ENCODE measurements around the gene FER. TPM values are rescaled to one million over a fixed set of nuclear protein-coding genes. Genes with fewer than 3 reads are reported as not detected.
"Not testable (repeated sequence)": the region's sequence is repeated elsewhere in the genome, so short reads cannot be mapped to it uniquely, and the experiment has no call there.

Gene FER
- total RNA-seq, 1 donor from 2014 or later = 17.0 TPM

DNA sequence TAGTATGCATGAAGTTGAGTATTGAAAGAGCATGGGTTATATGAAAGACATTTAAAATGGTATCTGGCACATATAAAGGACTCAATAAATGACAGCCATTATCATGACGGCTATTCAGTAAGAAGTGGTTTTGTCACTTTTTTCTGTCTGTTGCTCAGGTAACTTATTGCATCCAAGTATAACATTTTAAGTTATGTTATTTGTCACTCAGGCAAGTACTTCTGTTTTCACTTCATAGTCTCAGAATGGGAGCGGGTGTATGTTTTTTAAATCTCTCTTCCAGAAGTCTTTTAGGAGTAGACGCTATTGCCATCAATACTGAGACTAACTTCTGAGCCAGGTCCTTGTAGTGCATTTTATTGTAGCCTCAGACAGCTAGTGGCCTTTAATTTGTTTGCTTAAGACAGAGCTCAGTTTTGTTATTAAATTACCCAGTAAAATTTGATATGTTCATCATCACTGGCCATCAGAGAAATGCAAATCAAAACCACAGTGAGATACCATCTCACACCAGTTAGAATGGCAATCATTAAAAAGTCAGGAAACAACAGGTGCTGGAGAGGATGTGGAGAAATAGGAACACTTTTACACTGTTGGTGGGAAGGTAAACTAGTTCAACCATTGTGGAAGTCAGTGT is 423.9 kb downstream of the FER start:
- not testable (repeated sequence) for DNase-seq (ENCODE audit: low read depth, low spot score)

DNA sequence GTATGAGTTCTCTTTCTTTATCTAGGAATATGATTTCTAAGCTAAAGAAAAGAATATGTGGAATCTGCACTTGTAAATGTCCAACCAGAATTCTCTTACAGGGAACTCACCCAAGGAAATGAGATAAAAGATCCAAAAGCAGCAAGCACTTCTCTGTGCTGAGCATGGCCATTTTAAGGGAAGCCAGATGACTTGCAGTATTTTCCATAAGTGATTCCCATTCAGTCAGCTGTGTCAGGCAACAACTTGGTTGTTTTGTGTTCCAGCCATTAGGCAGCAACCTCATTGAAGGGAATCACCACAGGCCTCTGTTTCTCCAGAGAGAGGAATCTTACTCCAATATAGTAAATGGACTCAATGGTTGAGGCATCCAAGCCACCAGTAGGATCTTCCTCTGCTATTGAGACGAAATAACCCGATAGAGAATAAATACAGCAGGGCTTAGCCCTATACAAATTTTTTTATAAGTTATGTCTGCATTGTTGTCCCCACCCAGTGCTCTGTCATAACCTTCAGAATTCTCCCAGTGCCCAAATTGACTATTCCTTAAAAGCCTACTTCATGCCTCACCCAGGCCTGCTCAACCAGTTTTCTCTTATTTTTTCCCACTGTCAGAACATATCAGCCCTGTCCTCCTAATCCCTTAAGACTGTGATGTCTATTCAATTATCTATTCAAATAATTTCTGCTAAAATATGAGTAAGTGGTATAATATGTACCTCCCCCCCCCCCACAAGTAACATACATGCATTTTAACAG is 425.5 kb downstream of the FER start:
- no peak for DNase-seq (ENCODE audit: low read depth, low spot score)

DNA sequence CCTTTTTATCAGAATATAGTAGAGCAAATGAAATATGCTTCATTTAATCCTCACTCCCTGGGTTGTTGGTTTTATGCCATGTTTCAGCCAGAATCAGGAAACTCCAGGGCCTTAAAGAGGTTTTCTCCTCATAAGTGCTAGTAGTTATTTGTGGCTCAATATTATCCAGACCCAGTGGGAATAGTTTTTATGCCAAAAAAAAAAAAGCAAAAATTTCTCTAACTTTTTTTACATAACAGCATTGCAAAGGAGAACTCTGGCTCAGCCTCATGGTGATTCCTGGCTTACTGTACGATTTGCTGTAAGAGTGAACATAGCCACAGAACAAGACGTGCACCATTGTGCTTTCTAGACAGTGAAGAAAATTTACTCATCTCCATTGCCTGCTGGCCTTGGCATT is 429.5 kb downstream of the FER start:
- no peak for DNase-seq (ENCODE audit: low read depth, low spot score)

DNA sequence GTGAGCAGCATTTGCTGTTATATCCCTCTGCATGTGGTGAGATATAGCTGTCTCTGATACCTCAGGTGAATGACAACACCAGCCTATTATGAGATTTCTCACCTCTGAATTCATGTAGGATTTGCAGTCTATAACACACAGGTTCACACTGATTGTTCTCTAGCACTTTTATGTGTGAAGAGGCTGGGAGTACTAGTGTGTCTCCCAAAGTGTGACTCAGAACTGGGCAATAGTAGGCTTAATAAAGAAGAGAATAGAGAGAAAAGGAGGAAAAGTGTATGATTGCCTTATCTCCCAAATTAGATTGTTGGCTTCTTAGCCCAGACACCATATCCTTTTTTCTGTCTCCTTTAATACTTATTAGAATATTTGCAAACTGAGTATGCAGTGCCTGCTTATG is 430.1 kb downstream of the FER start:
- no peak for DNase-seq (ENCODE audit: low read depth, low spot score)

DNA sequence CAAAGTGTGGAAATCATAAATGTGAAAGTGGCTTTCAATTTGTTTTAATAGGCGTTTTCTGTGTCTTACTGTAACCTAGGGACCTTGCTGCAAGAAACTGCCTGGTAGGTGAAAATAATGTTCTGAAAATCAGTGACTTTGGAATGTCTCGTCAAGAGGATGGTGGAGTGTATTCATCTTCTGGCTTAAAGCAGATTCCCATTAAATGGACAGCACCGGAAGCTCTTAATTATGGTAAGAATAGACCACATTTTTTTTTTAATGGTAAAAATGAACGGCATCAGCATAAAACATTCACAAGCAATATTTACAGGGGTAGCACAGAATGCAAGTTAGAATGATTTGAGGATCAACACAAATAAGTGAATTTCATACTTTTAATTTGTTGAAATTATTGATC is 433.0 kb downstream of the FER start:
- DNase-seq (ENCODE audit: low read depth, low spot score) = no peak

DNA sequence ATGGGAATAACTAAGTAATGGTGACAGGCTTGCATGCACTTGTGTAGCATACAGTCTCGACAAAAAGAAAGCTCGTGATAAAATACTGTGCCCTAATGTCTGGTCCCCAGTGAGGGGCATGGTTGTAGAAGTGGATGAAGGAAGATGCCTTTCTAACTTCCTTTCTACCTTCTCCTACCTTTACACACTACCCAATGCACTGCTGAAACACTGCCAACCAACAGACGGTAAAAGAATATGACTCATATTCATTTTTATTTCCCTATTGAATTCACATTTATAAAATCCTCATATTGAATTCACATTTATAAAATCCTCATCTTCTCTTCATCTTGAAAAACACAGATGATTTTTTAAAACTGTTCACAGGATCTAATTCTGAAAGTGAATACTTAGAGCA is 439.1 kb downstream of the FER start:
- DNase-seq (ENCODE audit: low read depth, low spot score) = no peak

DNA sequence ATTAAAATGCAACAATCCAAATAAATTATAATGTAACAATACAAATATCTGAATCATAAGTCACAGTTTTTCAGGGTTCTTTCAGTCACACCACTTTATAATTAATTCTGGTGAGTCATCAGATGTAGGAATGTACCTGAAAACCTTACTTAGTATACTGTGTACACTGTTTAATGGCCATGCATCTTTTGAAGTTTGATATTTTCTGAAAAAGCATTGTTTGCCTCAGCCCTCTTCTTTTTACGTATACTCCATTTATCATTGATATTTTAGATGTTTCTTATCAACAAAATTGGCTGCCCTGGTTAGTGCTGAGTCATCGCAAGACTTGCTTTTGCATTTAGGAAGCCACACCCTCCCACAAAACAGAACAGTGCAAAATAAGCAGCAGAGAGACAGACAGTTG is 443.5 kb downstream of the FER start:
- peak; percentile 30 for DNase-seq (ENCODE audit: low read depth, low spot score)

DNA sequence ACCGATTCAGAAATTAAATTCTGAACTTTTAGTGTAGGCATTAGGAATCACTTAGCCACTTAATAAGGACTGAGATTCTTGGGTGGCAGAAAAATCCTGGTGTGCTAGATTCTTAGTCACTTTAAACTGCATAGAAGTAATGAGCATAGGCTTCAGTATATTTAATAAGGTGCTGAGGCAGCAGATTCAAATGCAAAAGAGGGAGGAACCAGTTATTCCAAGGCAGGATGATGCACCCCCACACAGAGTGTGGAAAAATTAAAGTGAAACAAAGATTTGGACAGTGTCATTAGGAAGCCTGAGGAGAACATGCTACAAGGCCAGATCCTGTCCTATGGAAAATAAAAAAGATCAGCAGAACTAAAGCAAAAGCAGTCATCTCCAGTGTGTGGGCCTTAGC is 444.3 kb downstream of the FER start:
- DNase-seq (ENCODE audit: low read depth, low spot score) = no peak

DNA sequence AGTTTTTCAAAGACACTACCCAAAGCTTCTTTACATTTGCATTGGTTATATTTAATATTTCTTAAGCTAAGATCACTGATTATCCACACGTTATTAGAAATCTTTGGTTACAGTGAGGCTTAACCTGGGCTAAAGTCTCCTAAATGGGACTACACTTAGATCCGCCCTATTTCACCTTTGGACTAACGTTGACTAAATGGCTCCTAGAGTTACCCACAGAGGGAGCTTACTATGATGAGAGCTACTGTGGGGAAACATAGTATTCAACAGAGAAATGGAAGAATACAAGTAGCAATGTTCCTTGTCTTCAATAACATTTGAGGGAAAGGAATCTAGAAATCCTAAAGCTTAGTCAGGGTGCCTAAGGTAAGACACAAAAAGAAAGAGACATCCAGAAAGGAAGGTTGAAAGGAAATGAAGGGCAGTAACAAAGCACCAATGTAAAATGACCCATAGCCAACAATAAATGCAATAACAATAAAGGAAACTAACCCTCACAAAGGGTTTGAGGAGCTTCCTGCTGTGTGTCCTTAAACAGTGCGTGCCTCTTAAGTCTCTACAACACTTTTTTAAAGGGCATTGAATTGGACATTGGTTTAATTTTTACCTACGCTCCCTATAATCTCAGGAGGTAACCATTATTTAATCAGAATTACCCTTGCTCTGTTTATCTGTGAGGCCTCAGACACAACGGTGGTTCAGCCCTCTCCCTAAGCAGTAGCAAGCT is 445.0 kb downstream of the FER start:
- no peak for DNase-seq (ENCODE audit: low read depth, low spot score)

DNA sequence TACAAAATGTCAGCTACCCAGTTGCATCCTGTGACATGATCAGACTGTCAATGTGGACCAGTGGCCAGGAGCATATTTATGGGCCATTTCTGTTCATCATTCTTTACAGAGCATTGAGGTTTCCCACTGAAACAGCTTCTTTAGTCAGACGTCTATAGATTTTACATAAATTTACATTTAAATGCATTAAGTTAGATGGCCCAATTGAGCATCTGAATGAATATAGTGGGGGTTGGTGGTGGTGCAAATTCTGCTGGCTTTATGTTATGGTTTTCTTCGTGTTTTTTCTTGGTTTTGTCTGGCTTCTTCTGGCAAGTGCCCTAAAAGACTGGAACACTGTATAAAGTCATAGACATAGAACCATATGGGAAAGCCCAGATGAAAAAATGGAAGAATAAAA is 448.0 kb downstream of the FER start:
- DNase-seq (ENCODE audit: low read depth, low spot score) = no peak

DNA sequence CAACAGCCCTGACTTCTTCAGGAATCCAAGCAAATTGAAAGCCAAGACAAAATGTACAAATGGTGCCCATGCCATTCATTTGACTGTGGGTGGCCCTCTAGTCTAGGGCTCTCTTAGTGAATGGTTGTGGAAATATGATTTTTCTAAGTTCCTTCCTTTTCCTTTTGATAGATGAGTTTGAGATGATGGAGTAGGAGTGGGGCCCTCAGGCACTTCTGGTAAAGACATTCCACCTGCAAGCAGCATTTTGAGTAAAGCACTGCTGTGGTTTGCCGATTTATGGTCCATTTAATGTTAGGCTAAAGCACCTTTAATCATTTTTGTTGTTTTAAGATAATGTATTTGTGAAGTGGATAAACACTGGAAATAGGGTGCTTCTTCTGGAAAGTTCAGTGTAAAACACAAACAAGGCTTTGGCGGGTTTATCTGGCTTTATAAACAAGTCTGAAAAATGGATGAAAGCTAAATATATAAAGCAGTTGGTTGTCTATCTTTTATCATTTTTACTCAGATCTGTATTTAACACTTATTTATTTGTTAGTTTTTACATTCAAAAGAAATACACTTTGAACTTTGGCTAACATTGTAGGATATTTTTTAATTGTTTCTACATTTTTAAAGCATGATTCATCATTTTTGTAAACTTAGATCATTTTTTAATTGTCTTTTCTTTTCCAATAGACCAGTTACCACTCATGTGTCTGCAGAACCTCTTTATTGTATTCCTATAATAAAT is 448.6 kb downstream of the FER start:
- no peak for DNase-seq (ENCODE audit: low read depth, low spot score)

DNA sequence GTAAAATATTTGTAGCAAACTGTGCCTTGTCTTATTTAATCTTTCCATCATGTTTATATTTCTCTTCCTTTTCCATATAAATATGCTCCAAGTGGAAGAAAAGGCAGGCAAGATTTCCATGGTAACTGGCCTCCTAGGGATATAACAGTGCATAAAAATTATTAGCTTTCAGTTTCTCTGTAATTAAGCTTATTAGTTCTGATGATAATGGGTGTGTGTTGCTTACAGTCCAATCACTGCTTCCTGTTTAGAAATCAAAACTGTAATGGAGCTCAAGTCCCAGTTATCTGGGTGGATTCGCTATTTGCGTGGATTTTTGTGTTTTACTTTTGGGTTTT is 449.1 kb downstream of the FER start:
- no peak for DNase-seq (ENCODE audit: low read depth, low spot score)

DNA sequence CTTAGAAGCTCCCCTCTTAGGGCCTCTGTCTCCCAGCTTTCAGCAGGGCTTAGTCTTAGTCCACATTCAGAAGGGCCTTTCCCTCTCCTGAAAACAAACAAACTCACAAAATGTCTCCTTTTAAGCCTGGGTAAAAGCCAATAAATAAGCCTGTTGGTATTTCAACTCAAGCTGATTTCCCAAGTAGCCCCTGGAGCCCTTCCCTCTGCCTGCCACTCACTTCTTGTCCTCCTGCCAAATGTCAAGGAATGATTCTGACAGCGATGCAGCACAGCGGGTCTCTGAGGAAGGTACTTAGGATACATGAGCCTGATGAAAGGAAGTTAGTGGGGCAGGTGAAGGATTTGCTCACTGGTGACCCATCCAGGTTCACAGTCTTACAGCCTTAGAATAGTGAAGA is 451.6 kb downstream of the FER start:
- DNase-seq (ENCODE audit: low read depth, low spot score) = no peak

DNA sequence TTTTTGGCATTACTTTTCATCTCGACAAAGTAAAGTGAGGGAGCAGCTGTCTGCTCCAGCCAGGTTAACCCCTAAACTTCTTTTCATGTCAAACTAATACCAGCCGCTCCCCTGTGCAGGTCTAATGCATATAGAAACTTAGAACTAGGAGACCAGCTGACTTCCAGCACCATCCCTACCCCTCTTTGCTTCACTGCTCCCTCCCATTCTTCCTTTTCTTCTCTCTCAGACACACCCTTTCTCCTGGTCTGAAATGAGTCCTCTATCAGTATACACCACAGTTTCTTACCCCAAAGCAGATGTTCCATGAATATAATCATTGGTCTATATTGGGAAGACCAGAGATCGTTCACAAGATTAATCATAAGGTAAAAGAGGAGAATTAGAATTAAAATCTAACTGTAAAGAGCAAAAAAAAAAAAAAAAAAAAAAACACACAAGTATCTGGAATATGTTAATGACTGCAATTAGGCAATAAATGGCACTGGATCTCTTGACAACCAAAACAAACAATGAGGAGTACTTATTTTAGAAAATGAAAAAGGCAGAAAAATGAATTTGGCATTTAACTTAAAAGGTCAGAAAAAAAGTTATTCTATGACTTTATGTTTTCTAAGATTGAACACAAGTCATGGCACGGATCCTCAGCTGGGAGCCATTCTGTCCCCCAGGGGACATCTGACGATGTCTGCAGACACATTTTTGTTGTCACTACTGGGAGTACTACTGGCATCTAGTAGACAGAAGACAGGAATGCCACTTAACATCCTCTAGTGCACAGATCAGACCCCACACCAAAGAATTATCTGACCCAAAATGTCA is 452.3 kb downstream of the FER start:
- no peak for DNase-seq (ENCODE audit: low read depth, low spot score)

DNA sequence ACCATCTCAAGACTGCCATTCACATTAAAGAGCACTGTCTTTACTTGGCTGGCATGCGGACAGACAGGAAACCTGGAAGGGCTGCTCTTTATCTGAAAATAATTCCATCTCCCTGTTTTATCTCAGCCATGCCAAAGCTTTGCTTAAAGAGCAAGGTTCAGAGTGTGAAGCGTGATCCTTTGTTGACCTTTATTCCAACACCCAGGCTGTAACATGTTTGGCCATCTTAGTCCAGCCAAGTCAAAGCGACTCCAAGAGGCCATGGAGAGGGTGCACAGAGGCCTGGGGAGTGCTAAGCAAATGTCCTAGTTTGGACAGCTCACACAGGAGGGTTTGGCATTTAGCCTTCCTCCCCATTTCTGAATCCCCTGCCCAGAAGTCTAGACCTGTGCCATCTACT is 467.3 kb downstream of the FER start:
- DNase-seq (ENCODE audit: low read depth, low spot score) = no peak

DNA sequence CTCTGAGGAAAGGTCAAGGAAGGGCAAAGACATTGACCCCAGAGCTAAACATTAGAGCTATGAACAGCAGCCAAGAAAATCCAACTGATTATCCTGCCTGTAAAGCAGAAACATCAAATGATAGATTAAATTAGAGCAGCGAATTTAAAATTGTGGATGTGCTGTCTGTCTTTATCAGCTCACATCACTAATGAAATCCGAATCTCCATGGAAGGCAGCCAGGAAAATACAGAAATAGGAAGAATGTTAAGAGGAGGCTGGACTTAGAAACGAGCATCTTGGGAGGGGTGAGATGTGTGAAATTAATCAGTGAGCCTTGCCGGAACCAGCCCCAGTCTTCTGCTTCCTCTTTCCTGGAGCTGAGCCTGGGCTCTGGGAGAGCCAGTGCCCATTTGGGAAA is 471.1 kb downstream of the FER start:
- no peak for DNase-seq (ENCODE audit: low read depth, low spot score)

DNA sequence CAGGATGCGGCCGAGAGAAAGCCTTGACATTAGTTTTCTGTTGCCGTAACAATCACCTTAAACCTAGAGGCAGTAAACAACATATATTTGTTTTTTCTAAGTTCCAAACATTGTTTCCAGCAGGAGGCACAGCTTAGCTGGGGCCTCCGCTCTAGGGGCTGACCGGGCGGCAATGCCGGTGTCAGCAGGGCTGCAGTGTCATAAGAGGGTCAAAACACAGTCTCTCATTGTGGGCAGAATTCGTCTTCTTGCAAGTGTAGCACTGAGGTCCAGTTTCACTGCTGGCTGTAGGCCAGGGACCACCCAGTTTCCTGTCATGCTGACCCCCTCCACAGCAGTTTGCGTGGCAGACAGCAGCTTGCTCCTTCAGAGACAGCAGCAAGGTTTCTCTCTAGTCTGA is 475.8 kb downstream of the FER start:
- DNase-seq (ENCODE audit: low read depth, low spot score) = no peak

DNA sequence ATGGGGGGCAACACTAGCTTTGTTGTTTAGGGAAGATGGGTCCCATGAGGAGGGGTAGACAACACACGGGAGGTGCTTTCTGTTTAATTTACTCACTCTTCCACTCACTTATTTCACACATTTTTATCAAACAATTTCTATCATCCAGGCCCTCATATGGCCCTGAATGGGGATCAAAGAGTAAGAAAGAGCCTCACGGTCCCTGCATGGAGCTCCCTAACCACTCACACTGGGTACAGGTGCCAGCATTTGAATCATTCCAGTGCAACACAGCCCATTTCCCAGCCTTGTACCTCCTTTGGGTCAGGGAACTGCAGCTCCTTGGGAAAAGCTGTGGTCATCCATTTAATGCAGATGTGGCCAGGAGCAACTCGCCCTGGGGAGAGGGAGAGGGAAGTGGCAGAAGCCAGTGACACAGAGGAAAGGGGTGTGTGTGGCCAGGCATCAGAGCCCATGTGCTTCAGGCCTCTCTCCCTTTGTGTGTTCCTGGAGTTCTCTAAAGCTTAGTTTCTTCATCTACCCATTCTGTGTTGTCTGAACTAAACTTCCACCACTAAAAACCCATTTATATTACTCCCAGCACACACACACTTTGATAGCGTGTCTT is 476.7 kb downstream of the FER start:
- DNase-seq (ENCODE audit: low read depth, low spot score) = no peak

DNA sequence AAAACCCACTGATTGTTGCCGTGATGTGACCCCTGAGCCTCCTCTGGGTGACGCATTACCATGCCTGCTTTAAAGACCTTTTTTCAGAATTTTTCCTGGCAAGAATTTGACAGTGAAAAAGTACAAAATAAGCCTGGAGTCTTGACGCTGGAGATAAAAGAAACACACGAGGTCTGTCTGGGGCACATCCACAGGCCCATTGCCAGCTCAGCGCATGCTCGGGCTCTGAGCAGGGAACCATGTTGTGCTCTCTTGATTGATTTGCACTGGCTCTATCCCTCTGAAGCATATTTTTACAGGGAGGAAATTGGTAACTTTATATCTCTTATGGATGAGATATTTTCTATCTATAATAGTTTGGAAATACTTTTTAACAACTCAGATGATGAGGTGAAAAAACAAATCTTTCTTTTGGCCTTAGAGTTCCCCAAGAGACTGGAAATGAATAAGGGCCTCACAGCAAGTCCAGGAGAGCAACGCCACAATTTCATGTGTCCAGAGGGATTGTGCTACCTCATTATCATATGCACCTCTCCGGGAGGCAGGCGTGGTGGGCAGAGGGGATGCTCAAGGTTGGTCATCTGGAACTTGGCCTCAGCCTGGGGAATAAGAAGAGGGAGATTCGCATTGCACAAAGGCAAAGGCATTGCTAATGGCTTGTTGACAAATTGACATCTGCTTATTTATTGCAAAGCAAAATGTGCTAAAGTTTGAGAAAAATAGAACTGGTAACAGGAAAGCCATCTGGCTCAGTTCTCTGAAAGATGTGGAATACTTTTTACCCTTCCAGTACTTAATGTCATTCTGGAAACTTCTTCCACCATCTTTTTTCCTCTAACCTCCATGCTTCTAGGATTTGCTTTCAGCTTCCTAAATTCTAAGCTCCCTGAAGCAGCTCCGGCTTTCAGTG is 478.3 kb downstream of the FER start:
- DNase-seq (ENCODE audit: low read depth, low spot score) = no peak

DNA sequence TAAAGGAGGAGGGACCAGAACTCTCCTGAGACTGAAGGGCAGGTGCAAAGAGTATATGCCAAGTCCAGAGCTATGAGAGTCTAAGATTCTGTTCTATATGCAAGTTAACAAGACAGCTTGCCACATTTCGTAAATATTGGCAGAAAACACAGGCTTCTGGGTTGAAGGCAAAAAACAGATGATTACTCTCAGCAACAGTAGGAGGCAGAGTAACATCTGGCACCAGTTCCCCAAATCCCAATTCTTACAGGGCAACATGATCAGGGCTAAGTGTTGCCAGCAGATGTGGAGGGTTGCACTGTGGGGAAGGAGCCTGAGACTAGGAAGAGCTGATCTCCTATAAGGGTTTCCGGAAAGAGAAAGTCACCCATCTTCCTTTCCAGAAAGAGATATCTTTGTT is 482.7 kb downstream of the FER start:
- no peak for DNase-seq (ENCODE audit: low read depth, low spot score)
